Nucleus accumbens (tissue), 56 donors: Measurements from ENCODE around the gene SLC31A1.

ENCODE experiments used
- DNase-seq, 56 donors: peaks; one replicate each; lab custom pipeline; 2025; lab: John Stamatoyannopoulos, UW

Gene SLC31A1

DNA sequence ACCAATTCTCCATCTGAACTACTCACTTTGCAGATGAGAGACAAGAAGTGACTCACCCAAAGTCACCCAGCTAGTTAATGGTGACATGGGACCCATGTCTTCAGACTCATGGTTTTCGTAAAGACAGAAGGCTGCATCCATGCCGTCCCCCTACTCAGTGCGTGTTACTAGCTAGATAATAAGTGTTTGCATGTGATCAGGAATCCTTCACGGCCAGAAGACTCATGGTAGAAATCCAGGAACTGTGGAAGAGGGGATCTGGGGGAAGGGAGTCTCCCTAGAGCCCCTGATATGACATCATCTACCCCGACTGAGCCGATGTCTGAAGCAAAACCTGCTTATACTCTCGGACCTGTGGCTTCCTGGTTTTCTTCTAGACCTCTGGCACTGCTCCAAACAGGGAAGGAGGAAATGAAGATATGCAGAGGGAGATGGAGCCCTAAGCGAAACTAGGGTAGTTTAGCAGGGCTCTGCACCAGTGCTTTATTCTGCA is 78.5 kb downstream of the SLC31A1 start:
- no peak for DNase-seq

DNA sequence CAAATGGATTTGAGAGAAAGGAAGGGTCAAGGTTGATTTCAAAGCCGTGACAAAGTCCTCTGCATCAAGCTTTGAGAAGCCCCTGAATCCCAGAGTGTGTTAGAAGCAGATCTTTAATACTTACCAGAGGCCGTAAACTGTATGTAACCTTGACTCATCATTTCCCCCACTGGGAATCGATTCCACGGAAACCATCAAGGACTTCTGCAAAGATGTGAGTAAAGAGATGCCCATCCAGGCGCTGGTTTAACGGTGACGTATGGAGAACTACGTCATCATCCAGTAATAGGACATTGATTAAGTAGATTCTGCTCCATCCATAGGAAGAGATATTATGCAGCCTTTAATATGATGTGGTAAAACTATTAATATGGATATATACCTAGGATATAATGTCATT is 80.2 kb downstream of the SLC31A1 start:
- DNase-seq = no peak

DNA sequence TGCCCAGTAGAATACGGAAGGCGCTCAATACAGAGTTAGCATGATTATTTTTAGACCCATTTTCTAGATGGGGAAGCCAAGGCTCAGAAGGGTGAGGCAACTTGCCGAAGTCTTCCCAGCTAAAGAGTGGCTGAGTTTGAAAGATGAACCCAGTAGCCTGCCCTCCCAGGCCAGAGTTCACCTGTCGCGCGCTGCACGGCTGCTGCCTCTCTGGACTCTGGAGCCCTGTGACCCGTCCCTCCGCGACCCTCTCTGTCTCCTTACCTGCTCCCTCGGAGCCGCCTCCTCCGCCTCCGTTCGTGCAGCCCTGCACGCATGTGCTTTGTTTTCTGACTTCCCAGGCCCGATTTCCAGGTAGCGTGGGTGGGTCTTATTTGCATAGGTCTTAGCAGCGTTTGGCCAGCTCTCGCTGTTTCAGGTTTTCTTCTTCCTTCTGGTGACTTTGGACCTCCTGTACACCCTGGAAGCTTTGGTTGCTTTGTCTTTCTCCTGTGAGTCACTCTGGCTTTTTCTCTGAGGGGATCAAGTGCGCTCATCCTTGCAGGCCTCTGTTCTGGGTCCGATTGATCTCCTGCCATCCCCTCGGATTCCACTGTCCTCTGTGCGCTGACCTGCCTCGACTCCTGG is 81.6 kb downstream of the SLC31A1 start, which contains the start of gene RNF183:
RNF183 (minus strand) TSS at position 585 of the 627 bp plus-strand sequence. CDS start 5,192 bp downstream, outside the sequence.
- DNase-seq = no peak

DNA sequence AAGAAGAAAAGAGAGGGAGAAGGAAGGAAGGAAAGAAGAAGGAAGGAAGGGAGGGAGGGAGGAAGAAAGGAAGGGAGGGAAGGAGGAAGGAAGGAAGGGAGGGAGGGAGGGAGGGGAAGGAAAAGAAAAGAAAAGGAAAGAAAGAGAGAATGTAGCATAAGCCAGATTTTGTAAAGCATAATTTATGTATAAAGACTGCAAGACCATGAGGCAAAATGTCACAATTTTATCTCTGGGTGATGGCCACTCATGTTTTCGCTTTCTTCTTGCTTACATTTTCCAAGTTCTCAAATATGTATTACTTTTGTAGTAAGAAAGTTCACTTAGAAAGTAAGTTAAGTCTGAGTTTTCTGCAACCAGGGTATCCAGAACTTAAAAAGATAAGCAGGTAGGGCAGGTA is 85.2 kb downstream of the SLC31A1 start:
- no peak for DNase-seq

DNA sequence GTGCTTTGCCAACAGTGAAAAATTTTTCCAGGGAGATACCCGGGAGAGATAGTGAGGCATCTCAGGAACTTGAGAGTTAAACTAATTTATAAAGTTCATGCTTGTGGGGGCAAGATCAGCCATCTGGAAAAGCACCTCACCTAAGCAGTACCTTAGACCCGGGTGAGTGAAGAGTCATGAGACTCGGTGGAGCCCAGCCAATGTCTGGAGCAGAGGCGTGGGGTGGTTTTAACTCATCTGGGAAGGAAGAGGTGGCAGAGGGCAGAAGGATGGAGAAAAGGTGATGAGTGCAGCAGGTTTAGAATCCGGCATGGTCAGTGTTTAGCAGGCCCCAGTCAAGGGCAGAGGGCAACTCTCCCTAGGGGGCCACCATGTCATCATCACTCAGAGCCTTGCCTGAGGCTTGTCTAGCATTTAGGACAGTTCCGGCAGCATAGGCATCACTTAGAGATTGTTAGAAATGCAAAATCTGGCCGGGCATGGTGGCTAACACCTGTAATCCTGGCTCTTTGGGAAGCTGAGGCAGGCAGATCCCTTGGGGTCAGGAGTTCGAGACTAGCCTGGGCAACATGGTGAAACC is 86.1 kb downstream of the SLC31A1 start:
- DNase-seq = no peak

DNA sequence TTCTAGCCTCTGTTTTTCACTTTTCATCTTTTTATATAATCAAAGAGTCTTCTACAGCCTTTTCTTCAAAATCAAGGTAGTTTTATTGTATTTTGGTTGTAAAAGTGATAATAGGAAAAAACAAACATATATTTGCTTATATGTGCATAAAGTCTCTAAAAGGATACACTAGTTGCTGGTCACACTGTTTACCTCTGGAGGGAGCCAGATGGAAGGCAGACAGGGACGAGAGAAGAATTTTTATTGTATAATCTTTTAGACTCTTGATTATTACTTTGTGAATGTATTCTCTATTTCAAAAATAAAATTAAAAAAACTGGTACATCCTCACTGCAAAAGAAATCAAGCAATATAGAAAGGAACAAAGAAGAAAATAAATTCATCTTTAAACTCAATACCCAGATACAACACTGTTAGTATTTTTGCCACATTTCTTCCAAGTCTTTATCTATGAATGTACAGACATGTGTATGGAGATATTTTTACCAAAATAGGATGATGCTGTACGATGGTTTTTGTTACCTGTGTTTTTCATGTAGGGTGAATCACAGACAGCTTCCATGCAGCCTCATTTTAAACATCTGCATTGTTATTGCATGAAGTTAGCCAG is 88.0 kb downstream of the SLC31A1 start:
- peak in 11 of 56 donors; percentile 1 to 45 (median 14) for DNase-seq

DNA sequence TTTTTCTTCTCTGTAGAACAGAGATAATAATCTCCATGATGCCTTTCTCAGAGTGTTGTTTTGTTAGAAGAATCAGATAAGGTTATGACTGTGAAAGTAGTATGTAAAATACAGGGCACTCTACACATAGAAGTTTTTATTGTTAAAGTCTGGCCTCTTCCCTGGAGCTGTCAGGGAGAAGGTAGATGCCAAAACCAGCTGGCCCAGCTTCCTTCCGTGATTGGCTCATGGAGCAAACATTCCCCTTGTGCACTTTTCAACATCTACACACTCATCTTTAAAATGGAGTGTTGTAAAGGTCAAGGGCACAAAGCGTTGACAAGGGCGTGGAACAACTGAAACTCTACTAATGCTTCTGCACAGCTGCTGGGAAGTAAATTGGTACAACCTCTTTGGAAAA is 89.2 kb downstream of the SLC31A1 start:
- no peak for DNase-seq

DNA sequence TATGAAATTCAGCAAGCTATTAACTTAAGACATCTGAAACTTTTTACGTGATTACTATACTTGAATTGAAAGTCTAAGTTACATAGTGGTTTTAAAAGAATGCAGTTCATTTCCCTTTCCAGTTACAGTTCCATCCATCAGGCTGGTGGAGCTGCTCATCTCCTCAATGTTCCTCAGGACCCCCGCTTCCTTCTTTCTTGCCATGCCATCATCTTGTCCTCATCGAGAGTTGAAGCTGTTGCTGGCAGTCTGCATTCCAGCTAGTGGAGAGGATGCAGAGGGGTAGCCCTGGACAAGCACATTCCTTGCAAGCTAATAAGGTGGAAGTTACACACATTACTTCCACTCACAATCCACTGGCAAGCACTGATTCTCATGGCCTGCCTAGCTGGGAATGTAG is 90.6 kb downstream of the SLC31A1 start:
- peak in 5 of 56 donors; percentile 1 to 20 (median 16) for DNase-seq

DNA sequence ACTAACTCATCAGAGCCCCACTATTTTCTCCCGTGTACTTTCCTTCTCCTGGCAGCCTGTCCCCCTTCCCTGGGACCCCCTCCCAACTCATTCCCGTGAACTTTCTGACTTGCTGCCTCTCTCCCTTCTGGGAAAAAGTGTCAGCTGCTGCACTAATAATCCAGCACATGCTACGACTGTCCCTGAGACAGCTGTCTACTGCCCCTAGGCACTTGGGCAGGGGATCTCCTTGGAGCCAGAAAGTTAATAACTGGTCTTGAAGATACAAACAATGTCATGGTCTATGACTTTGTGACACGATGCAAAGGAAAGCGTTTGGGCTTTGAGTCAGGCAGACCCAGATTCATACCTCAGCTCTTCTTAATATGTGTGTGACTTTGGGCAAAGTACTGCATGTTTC is 91.9 kb downstream of the SLC31A1 start:
- DNase-seq = no peak
